Neuronal stem cell (in vitro differentiated cells): ENCODE data around the gene GNPTAB.
"Not testable (repeated sequence)": the region's sequence is repeated elsewhere in the genome, so short reads cannot be mapped to it uniquely, and the experiment has no call there.

Experiments
- DNase-seq: peaks from one replicate; pipeline ENCODE4 v3.0.0-alpha.2; 2013; ENCODE audit warnings: low spot score
- H2AFZ ChIP-seq: one replicate; pipeline ENCODE4 v1.6.1; 2013; ENCODE audit warnings: mild to moderate bottlenecking, low read length, inconsistent platforms
- H2AK5ac ChIP-seq: 2 replicates; pipeline ENCODE4 v1.6.1; 2013; ENCODE audit warnings: low read depth, mild to moderate bottlenecking, inconsistent platforms, low read length, moderate library complexity, mixed read lengths
- H2BK120ac ChIP-seq: 2 replicates; pipeline ENCODE4 v1.6.1; 2013; ENCODE audit warnings: low read depth, mild to moderate bottlenecking, inconsistent platforms, low read length, moderate library complexity, mixed read lengths
- H2BK12ac ChIP-seq: one replicate; pipeline ENCODE4 v1.6.1; 2013; ENCODE audit warnings: low read length, inconsistent platforms
- H2BK15ac ChIP-seq: 2 replicates; pipeline ENCODE4 v1.6.1; 2013; ENCODE audit warnings: mild to moderate bottlenecking, low read length, inconsistent platforms, mixed read lengths
- H2BK5ac ChIP-seq: one replicate; pipeline ENCODE4 v1.6.1; 2013; ENCODE audit warnings: inconsistent platforms, mild to moderate bottlenecking, low read length, moderate library complexity
- H3K14ac ChIP-seq: one replicate; pipeline ENCODE4 v1.6.1; 2013; ENCODE audit warnings: low read length, inconsistent platforms
- H3K18ac ChIP-seq: 2 replicates; pipeline ENCODE4 v1.6.1; 2013; ENCODE audit warnings: low read length, inconsistent platforms
- H3K23ac ChIP-seq: 2 replicates; pipeline ENCODE4 v1.6.1; 2013; ENCODE audit warnings: low read depth, mild to moderate bottlenecking, mixed read lengths, low read length, inconsistent platforms; ENCODE audit not compliant: poor library complexity
- H3K27ac ChIP-seq: replicated peaks from 3 replicates; pipeline ENCODE4 v1.5.1; 2013; ENCODE audit warnings: low read length, inconsistent platforms
- H3K27me3 ChIP-seq, 3 experiments: 2 replicates each; pipeline ENCODE4 v1.6.1; 2013; ENCODE audit warnings: low read length in 3 of 3, mild to moderate bottlenecking in 2 of 3, inconsistent platforms in 1 of 3, low read depth in 1 of 3, mixed read lengths in 1 of 3, moderate library complexity in 1 of 3; ENCODE audit not compliant: control insufficient read depth in 3 of 3, insufficient read depth in 3 of 3
- H3K36me3 ChIP-seq, 2 donors: replicated peaks in 1 of 2; 2 replicates each; pipeline ENCODE4 v1.6.1; 2013; ENCODE audit warnings: low read length in 2 of 2; ENCODE audit not compliant: control insufficient read depth in 2 of 2, insufficient read depth in 2 of 2
- H3K4ac ChIP-seq: 2 replicates; pipeline ENCODE4 v1.6.1; 2013; ENCODE audit warnings: inconsistent platforms, mild to moderate bottlenecking, low read length, moderate library complexity
- H3K4me1 ChIP-seq, 2 donors: 1 replicate in 1 of 2; 2 replicates in 1 of 2; pipeline ENCODE4 v1.6.1; 2013; ENCODE audit warnings: low read length in 2 of 2, low read depth in 1 of 2; ENCODE audit not compliant: control insufficient read depth in 2 of 2, insufficient read depth in 1 of 2
- H3K4me2 ChIP-seq: one replicate; pipeline ENCODE4 v1.6.1; 2013; ENCODE audit warnings: mild to moderate bottlenecking, low read length, inconsistent platforms; ENCODE audit not compliant: insufficient read depth, poor library complexity, severe bottlenecking
- H3K4me3 ChIP-seq, 2 donors: 2 replicates each; pipeline ENCODE4 v1.5.1; 2013; ENCODE audit warnings: low read length in 2 of 2, mild to moderate bottlenecking in 2 of 2, inconsistent platforms in 1 of 2, moderate library complexity in 1 of 2
- H3K79me1 ChIP-seq: one replicate; pipeline ENCODE4 v1.6.1; 2013; ENCODE audit warnings: low read depth, mild to moderate bottlenecking, inconsistent platforms, low read length, moderate library complexity
- H3K9ac ChIP-seq: one replicate; pipeline ENCODE4 v1.6.1; 2013; ENCODE audit warnings: mild to moderate bottlenecking, low read depth, low read length, inconsistent platforms; ENCODE audit not compliant: poor library complexity
- H3K9me3 ChIP-seq, 2 donors: replicated peaks in 1 of 2; 2 replicates each; pipeline versions ENCODE3 to v1.6.1; 2013; ENCODE audit warnings: low read length in 2 of 2, mild to moderate bottlenecking in 2 of 2, inconsistent platforms in 1 of 2, low read depth in 1 of 2, mixed read lengths in 1 of 2, moderate library complexity in 1 of 2; ENCODE audit not compliant: control insufficient read depth in 2 of 2, insufficient read depth in 1 of 2
- H4K8ac ChIP-seq: one replicate; pipeline ENCODE4 v1.6.1; 2013; ENCODE audit warnings: low read depth, mild to moderate bottlenecking, inconsistent platforms, low read length, moderate library complexity
- H4K91ac ChIP-seq: one replicate; pipeline ENCODE4 v1.6.1; 2013; ENCODE audit warnings: low read length, low read depth, mild to moderate bottlenecking, inconsistent platforms; ENCODE audit not compliant: poor library complexity
- WGBS, 2 donors: extraction: QIAGEN DNeasy Blood & Tissue Kit; methylation state at CpG; one replicate each; pipeline ENCODE4 v1.1.7; 2013; ENCODE audit warnings: missing lambda C conversion rate in 2 of 2, mixed read lengths in 1 of 2; ENCODE audit not compliant: insufficient read length in 2 of 2, insufficient replicate concordance in 1 of 2; ENCODE audit errors: extremely low coverage in 2 of 2; 5-methylcytosine and 5-hydroxymethylcytosine counted together

Gene GNPTAB

DNA sequence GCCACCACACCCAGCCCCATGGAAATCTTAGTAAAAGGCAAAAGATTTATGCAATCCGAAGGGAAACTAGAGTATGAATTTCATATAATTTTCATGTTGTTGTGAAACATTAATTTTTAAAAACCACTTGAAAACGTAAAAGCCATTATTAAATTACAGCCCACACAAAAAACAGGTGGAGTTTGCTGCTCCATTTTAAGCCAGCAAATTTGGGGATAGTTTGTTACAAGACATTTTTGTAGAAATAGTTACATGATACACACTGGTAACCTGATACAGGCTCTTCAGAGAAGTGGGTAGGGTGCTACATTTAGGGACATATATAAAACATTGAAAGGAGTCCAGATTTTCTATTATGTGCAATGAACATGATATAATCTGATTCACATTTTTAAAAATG, 17.6 kb downstream of the GNPTAB start:
- H2AFZ ChIP-seq = no peak overlapping the region
- no peaks in the 10 kb centered on the region for H3K27me3 ChIP-seq
- no peak overlapping the region for H3K18ac ChIP-seq
- no peak overlapping the region for H3K4ac ChIP-seq
- WGBS, 2 donors = no CpG with 5 or more reads among the region's 2 CpGs
- no peaks in the 10 kb centered on the region for H3K9me3 ChIP-seq
- H3K14ac ChIP-seq = no peak overlapping the region
- H2BK120ac ChIP-seq = no peak overlapping the region
- no peaks in the 10 kb centered on the region for H3K36me3 ChIP-seq
- no peak overlapping the region for H3K27ac ChIP-seq
- no peak overlapping the region for H3K4me2 ChIP-seq
- H4K91ac ChIP-seq = no peak overlapping the region
- H3K4me1 ChIP-seq = peaks cover 0 to 2% of the 10 kb centered on the region in 2 donors
- DNase-seq = no peak
- no peak overlapping the region for H2BK15ac ChIP-seq
- H3K9ac ChIP-seq = no peak overlapping the region
- H3K23ac ChIP-seq = no peak overlapping the region
- no peak overlapping the region for H4K8ac ChIP-seq
- no peak overlapping the region for H2BK5ac ChIP-seq
- H3K79me1 ChIP-seq = no peaks in the 10 kb centered on the region
- no peak overlapping the region for H3K4me3 ChIP-seq
- H2AK5ac ChIP-seq = no peak overlapping the region
- no peak overlapping the region for H2BK12ac ChIP-seq

DNA sequence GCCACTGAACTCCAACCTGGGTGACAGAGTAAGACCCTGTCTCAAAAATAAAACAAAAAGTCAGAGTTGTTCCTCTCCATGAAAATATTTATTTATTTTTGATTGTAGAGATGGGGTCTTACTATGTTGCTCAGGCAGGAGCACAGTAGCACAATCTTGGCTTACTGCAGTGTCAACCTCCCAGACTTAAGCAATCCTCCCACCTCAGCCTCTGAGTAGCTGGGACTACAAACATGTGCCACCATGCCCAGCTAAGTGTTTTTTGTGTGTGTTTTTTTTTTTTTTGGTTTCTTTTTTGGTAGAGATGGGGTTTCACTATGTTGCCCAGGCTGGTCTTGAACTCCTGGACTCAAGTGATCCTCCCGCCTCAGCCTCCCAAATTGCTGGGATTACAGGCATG, 18.0 kb downstream of the GNPTAB start:
- H3K27ac ChIP-seq, H3K18ac ChIP-seq, H2BK5ac ChIP-seq, H3K36me3 ChIP-seq, H2BK12ac ChIP-seq, H3K4me2 ChIP-seq, H3K14ac ChIP-seq, H2AFZ ChIP-seq, H3K9ac ChIP-seq, H2BK120ac ChIP-seq, H3K4me1 ChIP-seq, H2AK5ac ChIP-seq, H3K79me1 ChIP-seq, H3K4ac ChIP-seq, H2BK15ac ChIP-seq, H4K8ac ChIP-seq, H3K9me3 ChIP-seq, DNase-seq, H3K4me3 ChIP-seq, H3K27me3 ChIP-seq, H3K23ac ChIP-seq, H4K91ac ChIP-seq: not testable (repeated sequence)
- WGBS, 2 donors = no CpG with 5 or more reads among the region's 1 CpG

GRCh38 chr12:101811342-101811741, 19.4 kb downstream of the GNPTAB start:
- H3K9me3 ChIP-seq, H4K8ac ChIP-seq, H2BK5ac ChIP-seq, H3K4ac ChIP-seq, H3K36me3 ChIP-seq, H3K18ac ChIP-seq, H3K4me1 ChIP-seq, H2BK120ac ChIP-seq, DNase-seq, H3K23ac ChIP-seq, H3K27me3 ChIP-seq, H2AK5ac ChIP-seq, H3K9ac ChIP-seq, H3K79me1 ChIP-seq, H2BK15ac ChIP-seq, H3K4me2 ChIP-seq, H3K4me3 ChIP-seq, H2BK12ac ChIP-seq, H4K91ac ChIP-seq, H2AFZ ChIP-seq, H3K27ac ChIP-seq, H3K14ac ChIP-seq: not testable (repeated sequence)
- WGBS, 2 donors = no CpG with 5 or more reads among the region's 6 CpGs

GRCh38 chr12:101809208-101809607, 21.6 kb downstream of the GNPTAB start:
- no peak overlapping the region for H2BK15ac ChIP-seq
- no peak overlapping the region for H2AK5ac ChIP-seq
- H3K9me3 ChIP-seq = no peaks in the 10 kb centered on the region
- H3K18ac ChIP-seq = no peak overlapping the region
- H3K27ac ChIP-seq = no peak overlapping the region
- H3K4me2 ChIP-seq = no peak overlapping the region
- no peak overlapping the region for H2AFZ ChIP-seq
- H3K4ac ChIP-seq = no peak overlapping the region
- DNase-seq = no peak
- no peak overlapping the region for H3K14ac ChIP-seq
- H3K79me1 ChIP-seq = no peaks in the 10 kb centered on the region
- H3K36me3 ChIP-seq = no peaks in the 10 kb centered on the region
- H2BK120ac ChIP-seq = no peak overlapping the region
- no peak overlapping the region for H3K9ac ChIP-seq
- peaks cover 0 to 2% of the 10 kb centered on the region in 2 donors for H3K4me1 ChIP-seq
- H3K27me3 ChIP-seq = no peaks in the 10 kb centered on the region
- no peak overlapping the region for H4K91ac ChIP-seq
- no peak overlapping the region for H3K23ac ChIP-seq
- H4K8ac ChIP-seq = no peak overlapping the region
- no peak overlapping the region for H2BK12ac ChIP-seq
- WGBS, 2 donors = no CpG with 5 or more reads among the region's 2 CpGs
- H3K4me3 ChIP-seq = no peak overlapping the region
- H2BK5ac ChIP-seq = no peak overlapping the region
